DND-41 (cell line): ENCODE measurements around the gene FAM118B.
"Not testable (repeated sequence)": the region's sequence is repeated elsewhere in the genome, so short reads cannot be mapped to it uniquely, and the experiment has no call there.

Experiments used
- ATAC-seq: fragments of 200-7000 bp; cut with Tn5 transposase; 3 replicates; pipeline ENCODE4 v1.9.1; 2021; ENCODE audit warnings: low read depth; ENCODE audit not compliant: insufficient read depth
- DNase-seq: peaks from one replicate; pipeline ENCODE4 v3.0.0-alpha.2; 2020
- H2AFZ ChIP-seq: 2 replicates; pipeline ENCODE4 v1.6.0; 2012; ENCODE audit warnings: low read depth, low read length
- H3K27ac ChIP-seq: 2 replicates; pipeline ENCODE4 v1.5.1; 2012; ENCODE audit warnings: low read length, inconsistent platforms
- H3K27me3 ChIP-seq: fragments of 200-600 bp; sonication (generic); 2 replicates; pipeline ENCODE4 v1.6.0; 2012; ENCODE audit warnings: low read length, mild to moderate bottlenecking, inconsistent platforms; ENCODE audit not compliant: insufficient read depth, poor library complexity
- H3K36me3 ChIP-seq: 2 replicates; pipeline ENCODE4 v1.5.1; 2012; ENCODE audit warnings: low read length, inconsistent platforms; ENCODE audit not compliant: insufficient read depth
- H3K4me1 ChIP-seq: 2 replicates; pipeline ENCODE4 v1.5.1; 2012; ENCODE audit warnings: mild to moderate bottlenecking, low read length; ENCODE audit not compliant: insufficient read depth
- H3K4me2 ChIP-seq: 2 replicates; pipeline ENCODE4 v1.6.0; 2012; ENCODE audit warnings: mild to moderate bottlenecking, moderate library complexity, low read length, inconsistent platforms; ENCODE audit not compliant: insufficient read depth
- H3K4me3 ChIP-seq, 2 experiments: fragments of 200-600 bp in 1 of 2; shearing (Covaris generic) in 1 of 2; 2 replicates each; pipeline ENCODE4 v1.5.1; 2012 to 2016; ENCODE audit warnings: inconsistent platforms in 2 of 2, low read length in 2 of 2, mild to moderate bottlenecking in 2 of 2, low read depth in 1 of 2, moderate library complexity in 1 of 2
- H3K79me2 ChIP-seq: 2 replicates; pipeline ENCODE4 v1.6.0; 2012; ENCODE audit warnings: low read length, inconsistent platforms; ENCODE audit not compliant: insufficient read depth
- H3K9ac ChIP-seq: 2 replicates; pipeline ENCODE4 v1.6.0; 2012; ENCODE audit warnings: low read depth, mild to moderate bottlenecking, inconsistent platforms, low read length, moderate library complexity
- H3K9me3 ChIP-seq: 2 replicates; pipeline ENCODE4 v1.5.1; 2012; ENCODE audit warnings: low read length, moderate library complexity, mild to moderate bottlenecking, inconsistent platforms; ENCODE audit not compliant: insufficient read depth, severe bottlenecking
- H4K20me1 ChIP-seq: 2 replicates; pipeline ENCODE4 v1.6.0; 2012; ENCODE audit warnings: low read length; ENCODE audit not compliant: insufficient read depth
- CTCF ChIP-seq: IDR thresholded peaks from 2 replicates; pipeline ENCODE4 v1.5.1; 2012; ENCODE audit warnings: borderline replicate concordance, low read length, moderate library complexity, mild to moderate bottlenecking; ENCODE audit not compliant: poor library complexity, severe bottlenecking; ENCODE audit errors: extremely low read depth
- EZH2 ChIP-seq: IDR thresholded peaks from 3 replicates; pipeline ENCODE4 v1.6.1; 2012; ENCODE audit warnings: borderline replicate concordance, low read depth, mild to moderate bottlenecking, moderate library complexity, low read length, inconsistent platforms; ENCODE audit not compliant: severe bottlenecking

The FAM118B gene

GRCh38 chr11:126233391-126233790, 21.8 kb downstream of the FAM118B start:
- no peaks in the 10 kb centered on the region for H3K27me3 ChIP-seq
- H3K79me2 ChIP-seq = peaks cover 3% of the 10 kb centered on the region; the same call in 1 of the 2 replicates
- H3K4me1 ChIP-seq = 0 out of 2 replicates have a peak, but pooled peaks cover 3% of the 10 kb centered on the region
- H2AFZ ChIP-seq = no peak overlapping the region
- H3K36me3 ChIP-seq = peaks cover 16% of the 10 kb centered on the region; the same call in 1 of the 2 replicates
- no peaks in the 10 kb centered on the region for H3K9me3 ChIP-seq
- no peak overlapping the region for H3K4me3 ChIP-seq
- DNase-seq = no peak
- H4K20me1 ChIP-seq = no peaks in the 10 kb centered on the region
- TF ChIP-seq CTCF (no peak), EZH2 (no peak)
- no peak for ATAC-seq
- H3K9ac ChIP-seq = no peak overlapping the region
- no peak overlapping the region for H3K4me2 ChIP-seq
- no peak overlapping the region for H3K27ac ChIP-seq

- Histone ChIP-seq H3K4me1 (no peaks in the 10 kb centered on the region), H3K27me3 (no peaks in the 10 kb centered on the region), H3K36me3 (peaks cover 51% of the 10 kb centered on the region), H4K20me1 (no peaks in the 10 kb centered on the region), H3K9me3 (no peaks in the 10 kb centered on the region), H3K9ac (no peak overlapping the region), H3K4me2 (no peak overlapping the region), H2AFZ (no peak overlapping the region), H3K79me2 (no peaks in the 10 kb centered on the region), H3K27ac (no peak overlapping the region), H3K4me3 (no peak overlapping the region)
- TF ChIP-seq CTCF (no peak), EZH2 (no peak)
- no peak for DNase-seq
- no peak for ATAC-seq
These were observed 35.1 kb downstream of the FAM118B start for GRCh38 chr11:126246636-126247035.

- H3K79me2 ChIP-seq = no peaks in the 10 kb centered on the region
- no peaks in the 10 kb centered on the region for H3K9me3 ChIP-seq
- no peak overlapping the region for H3K4me3 ChIP-seq
- H3K36me3 ChIP-seq = peaks cover 70% of the 10 kb centered on the region
- H3K9ac ChIP-seq = no peak overlapping the region
- TF ChIP-seq CTCF = no peak
- TF ChIP-seq EZH2 = no peak
- H3K4me1 ChIP-seq = no peaks in the 10 kb centered on the region
- no peak overlapping the region for H3K27ac ChIP-seq
- DNase-seq (no peak), ATAC-seq (no peak)
- no peak overlapping the region for H2AFZ ChIP-seq
- no peaks in the 10 kb centered on the region for H3K27me3 ChIP-seq
- H3K4me2 ChIP-seq = no peak overlapping the region
- no peaks in the 10 kb centered on the region for H4K20me1 ChIP-seq
These were observed 41.7 kb downstream of the FAM118B start for GRCh38 chr11:126253265-126253664.

- Histone ChIP-seq H2AFZ (no peak overlapping the region), H3K4me3 (no peak overlapping the region), H3K27me3 (no peaks in the 10 kb centered on the region), H3K4me2 (no peak overlapping the region), H3K9me3 (no peaks in the 10 kb centered on the region), H3K9ac (no peak overlapping the region), H3K4me1 (no peaks in the 10 kb centered on the region), H3K27ac (no peak overlapping the region), H4K20me1 (no peaks in the 10 kb centered on the region), H3K79me2 (no peaks in the 10 kb centered on the region), H3K36me3 (peaks cover 65% of the 10 kb centered on the region)
- TF ChIP-seq EZH2 = no peak
- no peak for TF ChIP-seq CTCF
- ATAC-seq (no peak), DNase-seq (no peak)
These were observed 43.2 kb downstream of the FAM118B start for GRCh38 chr11:126254819-126255218.

- not testable (repeated sequence) for H3K27me3 ChIP-seq, H2AFZ ChIP-seq, H3K9me3 ChIP-seq, H3K4me1 ChIP-seq, H3K9ac ChIP-seq, DNase-seq, H3K4me2 ChIP-seq, H3K27ac ChIP-seq, H3K79me2 ChIP-seq, H3K4me3 ChIP-seq, ATAC-seq, H4K20me1 ChIP-seq
- peaks cover 63% of the 10 kb centered on the region for H3K36me3 ChIP-seq
These were observed 43.9 kb downstream of the FAM118B start for GRCh38 chr11:126255507-126255906.
